H1 (cell line): Measurements from ENCODE around the gene PAN2.

Experiments used
- CEBPB ChIP-seq: IDR thresholded peaks from 2 replicates; pipeline ENCODE4 v1.6.1; 2012; ENCODE audit warnings: low read depth, low read length
- CTCF ChIP-seq, 3 experiments: IDR thresholded peaks; 1 replicate in 2 of 3; 2 replicates in 1 of 3; pipeline versions ENCODE4 v1.5.1 to v1.6.1; 2011; ENCODE audit warnings: low read length in 3 of 3, mild to moderate bottlenecking in 3 of 3, inconsistent platforms in 2 of 3, low read depth in 1 of 3, moderate library complexity in 1 of 3; ENCODE audit not compliant: insufficient read depth in 1 of 3; ENCODE audit errors: control extremely low read depth in 1 of 3
- GTF2F1 ChIP-seq: IDR thresholded peaks from 2 replicates; pipeline ENCODE4 v1.6.1; 2012; ENCODE audit warnings: low read depth, low read length, improper control_type of control experiment, borderline replicate concordance
- POLR2AphosphoS5 ChIP-seq: IDR thresholded peaks from 2 replicates; pipeline ENCODE4 v1.6.1; 2011; ENCODE audit warnings: low read depth, low read length
- RAD21 ChIP-seq, 2 experiments: IDR thresholded peaks in 1 of 2; conservative IDR thresholded peaks in 1 of 2; 2 replicates each; pipeline ENCODE4 v1.6.1; 2011; ENCODE audit warnings: low read depth in 2 of 2, low read length in 2 of 2, improper control_type of control experiment in 1 of 2, inconsistent platforms in 1 of 2, mild to moderate bottlenecking in 1 of 2, moderate library complexity in 1 of 2
- RBBP5 ChIP-seq: IDR thresholded peaks from 2 replicates; pipeline ENCODE4 v1.7.1; 2012; ENCODE audit warnings: low read depth, mild to moderate bottlenecking, inconsistent platforms, low read length, moderate library complexity, borderline replicate concordance
- RFX5 ChIP-seq: IDR thresholded peaks from 2 replicates; pipeline ENCODE4 v1.6.1; 2011; ENCODE audit warnings: low read depth, low read length, improper control_type of control experiment, borderline replicate concordance
- SP2 ChIP-seq: IDR thresholded peaks from 2 replicates; pipeline ENCODE4 v1.6.1; 2012; ENCODE audit warnings: mild to moderate bottlenecking, low read length, inconsistent platforms
- SUZ12 ChIP-seq: fragments of 200-600 bp; sonication (generic); IDR thresholded peaks from 2 replicates; pipeline ENCODE4 v1.6.1; 2012; ENCODE audit warnings: mild to moderate bottlenecking, inconsistent platforms, low read length, moderate library complexity, mixed read lengths
- TAF7 ChIP-seq: optimal IDR thresholded peaks from 2 replicates; pipeline ENCODE3; 2011; ENCODE audit warnings: low read depth, mild to moderate bottlenecking, inconsistent platforms, low read length, moderate library complexity, borderline replicate concordance

DNA sequence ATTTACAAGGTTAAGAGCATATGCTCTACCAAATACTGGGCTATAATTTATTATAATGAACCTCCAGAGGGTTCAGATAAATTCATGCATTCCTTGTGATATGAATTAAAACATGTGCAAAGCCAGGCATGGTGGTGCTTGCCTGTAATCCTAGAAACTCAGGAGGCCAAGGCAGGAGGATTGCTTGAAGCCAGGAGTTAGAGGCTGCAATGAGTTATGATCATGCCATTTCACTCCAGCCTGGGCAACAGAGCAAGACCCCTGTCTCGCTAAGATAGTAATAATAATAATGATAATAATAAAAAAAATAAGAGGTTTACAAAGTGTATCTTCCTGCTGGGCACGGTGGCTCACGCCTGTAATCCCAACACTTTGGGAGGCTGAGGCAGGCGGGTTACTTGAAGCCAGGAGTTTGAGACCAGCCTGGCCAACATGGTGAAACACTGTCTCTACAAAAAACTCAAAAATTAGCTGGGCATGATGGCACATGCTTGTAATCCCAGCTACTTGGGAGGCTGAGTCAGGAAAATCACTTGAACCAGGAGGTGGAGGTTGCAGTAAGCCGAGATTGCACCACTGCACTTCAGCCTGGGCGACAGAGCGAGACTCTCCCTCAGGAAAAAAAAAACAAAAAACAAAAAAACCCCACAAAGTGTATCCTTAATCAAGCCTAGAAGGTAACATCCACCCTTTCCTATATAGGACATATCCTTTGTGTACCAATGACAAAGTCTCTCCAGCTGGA is 26.4 kb downstream of the PAN2 start:
- TF ChIP-seq RBBP5 (no peak), RAD21 (IDR thresholded peaks at IDR 0.05 in 1 of 2, conservative IDR thresholded peaks at IDR 0.05 in 1 of 2; ENCODE audit: low read depth in 2 of 2, low read length in 2 of 2) (no peak), CEBPB (no peak), SP2 (no peak), POLR2AphosphoS5 (no peak), GTF2F1 (no peak), CTCF (IDR thresholded peaks at IDR 0.05; ENCODE audit: control extremely low read depth in 1 of 3, insufficient read depth in 1 of 3, low read depth in 1 of 3, low read length in 3 of 3) (no peak), SUZ12 (no peak), TAF7 (no peak), RFX5 (no peak)
